KOPT-K1 (cell line): ENCODE data around the gene MAP3K5.
"Not testable (repeated sequence)": the region's sequence is repeated elsewhere in the genome, so short reads cannot be mapped to it uniquely, and the experiment has no call there.

Experiments used
- H3K27ac ChIP-seq: fragments of 200-600 bp; sonication (generic); 2 replicates; pipeline ENCODE4 v1.5.1; 2016; ENCODE audit warnings: antibody characterized with exemption, mild to moderate bottlenecking, low read depth, low read length; ENCODE audit not compliant: poor library complexity, severe bottlenecking
- H3K36me3 ChIP-seq: fragments of 200-600 bp; sonication (generic); 2 replicates; pipeline ENCODE4 v1.5.1; 2017; ENCODE audit warnings: antibody characterized with exemption, mild to moderate bottlenecking, low read length, moderate library complexity; ENCODE audit not compliant: insufficient read depth
- H3K9me3 ChIP-seq: fragments of 200-600 bp; sonication (generic); 2 replicates; pipeline ENCODE4 v1.5.1; 2017; ENCODE audit warnings: antibody characterized with exemption, low read length, mild to moderate bottlenecking; ENCODE audit not compliant: insufficient read depth, poor library complexity, severe bottlenecking

Gene MAP3K5

DNA sequence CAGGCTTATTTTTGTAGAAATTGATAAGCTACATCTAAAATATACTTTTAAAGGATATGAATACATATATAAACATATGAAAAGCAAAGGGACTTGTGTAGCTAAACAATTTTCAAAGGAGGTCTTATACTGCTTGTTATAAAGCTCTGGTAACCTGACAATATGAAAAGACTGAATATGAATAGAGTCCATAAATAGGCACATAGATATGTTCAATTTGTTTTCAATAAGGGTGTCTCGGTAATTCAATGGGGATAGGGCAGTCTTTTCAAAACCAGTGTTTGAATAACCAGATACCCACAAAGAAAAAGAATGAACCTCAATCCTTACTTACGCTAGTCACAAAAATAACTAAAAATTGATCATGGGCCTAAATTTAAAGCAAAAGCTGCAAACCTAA is 9.3 kb upstream of the MAP3K5 start:
- Histone ChIP-seq H3K9me3 (no peaks in the 10 kb centered on the region), H3K27ac (no peak overlapping the region), H3K36me3 (no peaks in the 10 kb centered on the region)

DNA sequence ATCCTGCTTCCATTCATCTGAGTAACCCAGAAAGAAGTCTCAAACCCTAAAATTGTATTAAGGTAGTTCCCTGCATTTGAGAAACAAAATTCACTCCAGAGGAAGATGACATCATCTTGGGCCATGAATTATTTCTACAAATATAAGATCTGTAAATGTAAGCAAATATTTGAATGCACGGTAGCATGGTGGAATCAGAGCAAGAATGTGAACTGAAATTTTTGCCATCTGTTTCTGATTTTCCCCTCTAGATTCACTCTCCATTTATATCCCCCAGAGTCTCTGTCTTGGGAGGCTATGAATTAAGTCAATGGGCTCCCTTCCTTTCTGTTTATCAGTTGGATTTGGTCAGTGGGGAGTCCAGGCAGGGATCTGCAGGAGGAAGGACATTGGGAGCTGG is 5.8 kb upstream of the MAP3K5 start:
- H3K9me3 ChIP-seq = no peaks in the 10 kb centered on the region
- no peak overlapping the region for H3K27ac ChIP-seq
- H3K36me3 ChIP-seq = no peaks in the 10 kb centered on the region

DNA sequence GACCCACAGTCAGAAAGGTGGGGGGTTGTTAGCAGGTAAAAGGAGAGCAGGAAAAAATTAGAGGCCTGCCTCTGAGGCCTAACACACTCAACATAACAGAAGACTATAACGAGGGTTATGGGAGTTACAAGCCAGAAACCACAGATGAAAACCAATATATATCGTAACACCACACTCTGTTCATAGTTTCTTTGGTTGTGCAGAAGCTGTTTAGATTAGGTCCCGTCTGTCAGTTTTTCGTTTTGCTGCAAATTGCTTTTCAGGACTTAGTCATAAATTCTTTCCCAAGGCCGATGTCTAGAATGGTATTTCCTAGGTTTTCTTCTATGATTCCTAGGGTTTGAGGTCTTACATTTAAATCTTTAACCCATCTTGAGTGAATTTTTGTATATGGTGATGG is 3.7 kb upstream of the MAP3K5 start:
- no peak overlapping the region for H3K27ac ChIP-seq
- H3K36me3 ChIP-seq = no peaks in the 10 kb centered on the region
- H3K9me3 ChIP-seq = no peaks in the 10 kb centered on the region

DNA sequence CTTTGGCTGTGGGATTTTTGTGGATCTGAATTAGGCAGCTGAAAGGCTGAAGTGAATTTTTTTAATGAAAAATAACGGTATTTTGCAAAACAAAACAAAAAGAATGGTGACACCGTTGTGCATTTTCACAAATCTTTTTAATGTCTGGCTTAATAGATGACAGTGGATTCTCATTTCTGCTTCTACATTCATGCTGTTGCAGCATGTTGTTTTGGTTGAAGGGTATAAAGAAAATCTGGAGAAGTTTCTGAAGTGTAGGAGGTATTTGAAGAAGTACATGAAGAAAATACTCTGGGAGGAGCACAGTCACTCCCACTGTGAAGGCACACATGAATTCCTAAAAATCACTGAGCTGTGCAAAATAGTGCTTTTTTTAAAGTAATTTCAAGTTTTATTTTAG is 3.1 kb upstream of the MAP3K5 start:
- Histone ChIP-seq H3K36me3 (no peaks in the 10 kb centered on the region), H3K9me3 (no peaks in the 10 kb centered on the region), H3K27ac (no peak overlapping the region)

DNA sequence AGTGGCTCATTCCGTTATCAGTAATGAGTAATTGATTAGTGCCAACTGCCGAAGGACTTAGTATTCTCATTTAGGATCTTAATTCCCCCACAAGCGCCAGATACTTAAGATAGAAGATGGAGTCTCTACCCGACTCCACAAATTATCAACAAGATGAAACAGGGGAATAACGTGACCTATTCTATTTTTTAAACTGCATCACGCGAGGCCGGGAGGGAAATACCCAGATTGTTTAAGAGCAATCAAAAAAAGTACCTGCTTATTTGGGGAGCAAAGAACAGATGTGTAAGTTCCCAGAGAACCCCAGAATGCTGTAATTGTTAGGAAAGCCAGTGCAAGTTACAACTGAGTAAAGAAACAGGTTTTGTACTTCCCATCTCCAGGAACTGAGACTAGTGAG is 1.1 kb upstream of the MAP3K5 start:
- no peaks in the 10 kb centered on the region for H3K36me3 ChIP-seq
- no peak overlapping the region for H3K27ac ChIP-seq
- no peaks in the 10 kb centered on the region for H3K9me3 ChIP-seq

DNA sequence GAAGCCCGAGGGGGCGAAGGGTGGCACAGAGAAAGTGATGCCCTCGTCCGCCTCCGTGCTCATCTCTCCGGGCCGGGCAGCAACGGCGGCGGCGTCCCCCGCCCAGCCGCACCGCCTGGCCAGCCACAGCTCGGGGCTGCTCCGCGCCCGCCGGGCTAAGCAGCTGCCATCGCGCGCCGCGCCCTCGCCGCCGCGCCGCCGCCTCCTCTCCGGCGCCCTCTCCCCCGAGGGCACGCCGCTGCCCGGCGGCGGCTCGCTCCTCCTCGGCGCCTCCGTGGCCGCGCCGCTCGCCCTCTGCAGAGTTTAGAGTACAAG is 225 bp downstream of the MAP3K5 start:
- no peak overlapping the region for H3K27ac ChIP-seq
- H3K9me3 ChIP-seq = no peaks in the 10 kb centered on the region
- H3K36me3 ChIP-seq = no peaks in the 10 kb centered on the region

DNA sequence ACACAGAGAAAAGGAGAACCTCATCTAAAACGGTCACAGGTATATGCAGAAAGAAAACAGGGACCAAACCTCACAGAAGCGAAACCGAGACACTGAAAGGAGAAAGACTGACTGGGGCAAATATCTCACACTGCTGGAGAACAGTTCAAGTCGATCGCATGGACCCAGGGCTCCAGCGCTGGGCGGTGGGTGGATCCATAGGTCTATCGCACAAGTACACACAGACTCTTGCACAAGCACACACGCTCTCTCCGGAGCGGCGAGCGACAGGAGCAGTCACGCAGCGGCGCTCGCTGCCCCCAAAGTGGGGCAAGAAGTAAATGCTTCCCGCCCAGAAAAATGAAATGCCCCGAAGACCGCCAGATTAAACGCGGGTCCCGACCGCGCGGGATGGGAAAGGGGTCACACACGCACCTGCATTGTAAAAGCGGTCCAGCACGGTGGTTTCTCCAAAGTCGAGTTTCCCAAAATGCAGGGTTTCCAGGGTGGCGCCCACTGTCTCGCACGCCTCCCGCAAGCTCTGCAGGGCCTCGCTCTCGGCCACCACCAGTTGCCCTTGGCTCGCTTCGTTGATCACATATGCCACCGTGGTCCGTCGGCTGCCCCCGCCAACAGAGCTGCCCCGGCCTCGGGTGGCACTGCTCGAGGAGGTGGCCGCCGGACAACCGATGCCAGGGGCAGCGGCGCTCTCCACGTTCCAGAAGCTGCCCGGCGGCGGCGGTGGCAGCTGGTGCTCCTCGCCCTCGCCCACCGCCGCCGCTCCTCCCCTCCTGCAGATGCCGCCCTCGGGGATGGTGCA is 782 bp downstream of the MAP3K5 start:
- Histone ChIP-seq H3K36me3 (no peaks in the 10 kb centered on the region), H3K9me3 (no peaks in the 10 kb centered on the region), H3K27ac (no peak overlapping the region)

DNA sequence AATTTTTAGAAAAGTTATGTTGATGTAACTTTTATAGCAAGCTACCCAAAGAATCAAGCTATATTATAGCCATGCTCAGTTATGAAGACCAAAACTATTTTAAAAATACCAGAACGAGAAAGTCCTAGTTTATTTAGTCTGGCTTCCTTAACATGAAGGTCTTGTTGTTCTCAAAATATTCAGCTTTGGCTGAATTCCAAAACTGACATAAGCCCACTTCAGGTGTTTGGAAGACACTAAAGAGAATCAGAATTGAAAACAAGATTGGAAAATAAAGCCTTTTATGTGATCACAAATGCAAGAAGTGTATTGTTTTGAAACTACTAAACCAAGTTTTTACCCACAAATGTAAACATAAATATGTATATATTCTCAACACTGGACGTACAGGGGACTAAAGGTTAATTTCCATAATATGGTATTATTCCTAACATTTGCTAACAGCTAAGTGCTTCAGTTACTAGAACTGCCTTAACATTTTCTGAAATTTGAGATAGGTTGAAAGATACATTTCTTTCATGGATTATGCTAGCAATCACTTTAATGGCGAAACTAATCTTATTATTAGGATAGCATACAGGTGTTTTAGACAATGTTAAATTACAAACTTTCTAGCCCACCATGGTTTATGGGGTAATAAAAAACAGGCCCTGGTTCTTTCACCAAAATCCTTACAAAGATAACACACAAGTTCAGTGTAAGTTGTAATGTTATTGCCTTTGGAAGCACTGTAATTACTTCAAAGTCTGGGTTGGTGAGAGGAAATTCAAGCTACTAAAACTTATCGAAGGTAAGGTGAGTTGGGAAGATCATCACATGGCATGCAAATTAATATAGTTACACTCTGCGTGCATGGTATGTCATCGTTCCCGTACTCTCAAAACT is 1.6 kb downstream of the MAP3K5 start:
- no peaks in the 10 kb centered on the region for H3K36me3 ChIP-seq
- H3K27ac ChIP-seq = no peak overlapping the region
- no peaks in the 10 kb centered on the region for H3K9me3 ChIP-seq

DNA sequence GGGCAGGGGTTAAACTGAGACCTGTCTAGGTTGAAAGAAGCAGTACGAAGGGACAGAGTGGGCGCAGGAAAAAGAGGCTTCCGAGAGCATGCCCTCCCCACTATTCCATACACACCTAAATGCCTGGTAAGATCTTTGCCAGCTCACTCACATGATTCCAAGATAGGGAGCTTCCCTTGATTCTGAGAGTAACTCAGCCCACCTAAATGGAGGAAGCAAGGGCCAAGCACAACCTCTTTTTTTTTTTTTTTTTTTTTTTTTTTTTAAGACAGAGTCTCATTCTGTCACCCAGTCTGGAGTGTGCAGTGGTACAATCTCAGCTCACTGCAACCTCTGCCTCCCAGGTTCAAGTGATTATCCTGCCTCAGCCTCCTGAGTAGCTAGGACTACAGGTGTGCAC is 2.8 kb downstream of the MAP3K5 start:
- not testable (repeated sequence) for H3K9me3 ChIP-seq, H3K27ac ChIP-seq, H3K36me3 ChIP-seq

DNA sequence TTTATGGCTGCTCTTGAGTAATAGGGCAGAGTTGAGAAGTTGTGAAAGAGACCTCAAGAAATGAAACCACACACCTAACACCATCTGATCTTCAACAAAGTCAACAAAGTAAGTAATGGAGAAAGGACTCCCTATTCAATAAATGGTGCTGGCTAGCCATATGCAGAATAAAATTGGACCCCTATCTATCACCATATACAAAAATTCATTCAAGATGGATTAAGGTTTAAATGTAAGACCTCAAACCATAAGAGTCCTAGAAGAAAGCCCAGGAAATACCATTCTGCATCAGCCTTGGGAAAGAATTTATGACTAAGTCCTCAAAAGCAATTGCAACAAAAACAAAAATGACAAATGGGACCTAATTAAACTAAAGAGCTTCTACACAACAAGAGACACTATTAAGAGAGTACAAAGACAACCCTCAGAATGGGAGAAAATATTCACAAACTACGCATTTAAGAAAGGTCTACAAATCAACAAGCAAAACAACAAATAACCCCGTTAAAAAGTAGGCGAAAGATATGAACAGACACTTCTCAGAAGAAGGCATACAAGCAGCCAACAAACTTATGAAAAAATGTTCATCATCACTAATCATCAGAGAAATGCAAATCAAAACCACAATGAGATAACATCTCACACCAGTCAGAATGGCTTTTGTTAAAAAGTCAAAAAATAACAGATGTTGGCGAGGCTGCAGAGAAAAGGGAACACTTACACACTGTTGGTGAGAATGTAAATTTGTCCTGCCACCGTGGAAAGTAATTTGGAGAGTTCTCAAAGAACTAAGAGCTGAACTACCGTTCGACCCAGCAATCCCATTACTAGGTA is 4.0 kb downstream of the MAP3K5 start:
- H3K36me3 ChIP-seq = no peaks in the 10 kb centered on the region
- H3K27ac ChIP-seq = no peak overlapping the region
- no peaks in the 10 kb centered on the region for H3K9me3 ChIP-seq

DNA sequence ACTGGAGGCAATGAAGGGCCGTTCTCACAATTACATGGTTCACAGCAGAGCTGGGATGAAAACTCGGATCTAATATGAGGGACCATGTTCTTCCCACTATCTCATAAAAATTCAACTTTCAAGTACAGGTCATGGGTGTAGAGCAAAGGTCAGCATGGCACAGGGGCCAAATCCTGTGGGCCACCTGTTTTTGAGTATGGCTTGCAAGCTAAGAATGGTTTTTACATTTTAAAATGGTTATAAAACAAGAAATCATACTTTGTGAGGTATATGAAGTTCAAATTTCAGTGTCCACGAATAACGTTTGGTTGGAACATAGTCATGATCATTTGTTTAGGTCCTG is 4.6 kb downstream of the MAP3K5 start:
- H3K9me3 ChIP-seq = no peaks in the 10 kb centered on the region
- H3K36me3 ChIP-seq = no peaks in the 10 kb centered on the region
- H3K27ac ChIP-seq = no peak overlapping the region

DNA sequence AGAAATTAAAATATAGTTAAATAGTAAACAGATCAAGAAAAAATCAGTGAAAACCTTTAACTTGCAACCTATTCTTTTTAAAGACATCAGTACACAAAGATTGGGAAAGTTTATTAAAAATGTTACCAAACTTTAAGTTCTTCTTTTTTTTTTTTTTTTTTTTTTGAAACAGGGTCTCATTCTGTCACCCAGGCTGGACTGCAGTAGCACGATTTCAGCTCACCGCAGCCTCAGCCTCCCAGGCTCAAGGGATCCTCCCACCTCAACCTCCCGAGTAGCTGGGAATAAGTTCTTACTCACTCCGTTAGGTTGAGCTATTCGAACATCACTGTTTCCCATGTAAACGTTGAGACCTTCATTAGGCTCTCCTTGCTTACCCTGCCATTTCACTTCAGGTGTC is 5.6 kb downstream of the MAP3K5 start:
- H3K36me3 ChIP-seq = no peaks in the 10 kb centered on the region
- no peaks in the 10 kb centered on the region for H3K9me3 ChIP-seq
- no peak overlapping the region for H3K27ac ChIP-seq

DNA sequence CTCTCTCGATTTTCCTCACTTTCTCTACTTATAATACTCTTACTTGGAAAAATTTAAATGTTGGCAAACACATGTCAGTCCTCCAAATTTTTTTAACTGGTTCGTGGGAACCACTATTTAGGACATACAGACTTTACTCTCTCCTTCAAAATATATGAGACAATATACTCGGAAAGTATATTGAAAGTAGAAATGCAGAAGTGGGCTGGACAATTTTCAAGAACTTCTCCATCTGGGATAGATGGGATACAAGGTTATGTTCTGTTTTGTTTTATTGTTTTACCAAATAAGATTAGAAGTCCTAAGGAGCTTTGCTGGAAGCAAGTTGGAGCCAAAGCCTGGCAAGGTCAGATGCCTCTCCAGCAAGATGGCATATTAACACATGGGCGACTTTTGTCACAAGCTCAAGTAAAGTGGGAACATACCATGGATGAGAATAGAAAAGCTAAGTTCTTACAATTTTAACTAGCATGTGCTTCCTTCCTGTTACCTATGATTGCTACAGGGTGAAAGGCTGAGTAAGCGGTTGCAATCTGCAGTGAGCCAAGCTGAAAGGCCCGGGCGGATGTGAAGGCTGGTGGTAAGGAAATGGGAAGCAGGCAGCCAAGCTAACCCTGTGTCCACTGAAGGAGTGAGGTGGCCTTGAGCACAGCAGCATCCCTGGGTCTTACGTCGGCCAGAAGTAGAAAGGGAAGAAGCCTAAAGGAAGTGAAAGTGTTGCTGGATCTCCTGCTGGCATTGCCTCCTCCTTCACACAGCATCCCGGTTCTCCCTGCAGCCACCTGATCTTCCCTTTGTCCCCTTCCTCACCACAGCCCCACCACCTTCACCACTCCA is 7.1 kb downstream of the MAP3K5 start:
- Histone ChIP-seq H3K27ac (no peak overlapping the region), H3K36me3 (no peaks in the 10 kb centered on the region), H3K9me3 (no peaks in the 10 kb centered on the region)

DNA sequence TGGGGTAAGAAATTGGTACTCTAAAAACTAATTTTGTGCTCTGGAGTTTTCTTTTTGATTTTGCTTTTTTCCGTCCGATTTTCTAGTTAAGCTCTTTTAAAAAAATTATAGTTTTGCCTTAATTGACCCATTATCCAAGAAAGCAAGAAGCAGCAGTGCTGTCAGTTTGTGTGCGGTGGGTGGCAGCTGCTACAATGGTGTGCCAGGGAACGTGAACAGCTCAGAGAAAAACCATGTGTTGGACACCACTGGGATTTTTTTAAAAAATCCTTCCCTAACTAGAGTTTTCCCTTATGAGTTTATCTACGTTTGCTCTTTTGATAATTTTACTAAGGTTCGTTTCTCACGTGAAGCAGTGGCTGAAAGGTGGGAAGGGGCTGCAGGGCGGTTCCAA is 8.0 kb downstream of the MAP3K5 start:
- Histone ChIP-seq H3K9me3 (no peaks in the 10 kb centered on the region), H3K36me3 (no peaks in the 10 kb centered on the region), H3K27ac (no peak overlapping the region)
